Measurements from ENCODE around the gene ZBTB5. TPM values are rescaled to one million over a fixed set of nuclear protein-coding genes. Genes with fewer than 3 reads are reported as not detected.

Gene ZBTB5
- total RNA-seq, 1 experiment from 2014 or later = 8.8 TPM

GRCh38 chr9:37509536-37509935, 44.3 kb upstream of the ZBTB5 start:
- no peaks in the 10 kb centered on the region for H3K27me3 ChIP-seq (ENCODE audit: insufficient read depth, low read depth)
- no peaks in the 10 kb centered on the region for H3F3A ChIP-seq (ENCODE audit: insufficient read depth, low read depth)
- H3K27ac ChIP-seq = no peak overlapping the region
- ChIA-PET POLR2A (ENCODE audit: unreplicated experiment) (no interaction called here), CTCF (no interaction called here)
- no peak overlapping the region for H3K4me3 ChIP-seq
- no peak for DNase-seq
- intact Hi-C loops (cut with micrococcal nuclease; ENCODE audit: unreplicated experiment) = no loop called here
- H3K79me2 ChIP-seq (ENCODE audit: low read depth) = no peaks in the 10 kb centered on the region
- TF ChIP-seq CTCF (conservative IDR thresholded peaks at IDR 0.05) (no peak), EZH2 (IDR thresholded peaks at IDR 0.05; ENCODE audit: low read depth) (no peak)
- H4K20me1 ChIP-seq (ENCODE audit: insufficient read depth) = no peaks in the 10 kb centered on the region
- no peaks in the 10 kb centered on the region for H3K9me2 ChIP-seq (ENCODE audit: insufficient read depth)
- no peaks in the 10 kb centered on the region for H3K36me3 ChIP-seq (ENCODE audit: low read depth)
- H3K4me1 ChIP-seq (replicated peaks; ENCODE audit: insufficient read depth) = no peaks in the 10 kb centered on the region
- BruUV-seq (replicated peaks) = no TSS peak
- H3K9me3 ChIP-seq (ENCODE audit: insufficient read depth, low read depth) = no peaks in the 10 kb centered on the region
- H3K4me2 ChIP-seq = no peak overlapping the region
- no peak overlapping the region for H2AFZ ChIP-seq

- H3K9me3 ChIP-seq (ENCODE audit: insufficient read depth, low read depth) = no peaks in the 10 kb centered on the region
- POLR2A ChIA-PET (ENCODE audit: unreplicated experiment) = no interaction called here
- no peak overlapping the region for H3K27ac ChIP-seq
- TF ChIP-seq CTCF (conservative IDR thresholded peaks at IDR 0.05) = no peak
- no peak for TF ChIP-seq EZH2 (IDR thresholded peaks at IDR 0.05; ENCODE audit: low read depth)
- no peaks in the 10 kb centered on the region for H3K79me2 ChIP-seq (ENCODE audit: low read depth)
- no peak overlapping the region for H2AFZ ChIP-seq
- H3K4me2 ChIP-seq = no peak overlapping the region
- intact Hi-C loops (cut with micrococcal nuclease; ENCODE audit: unreplicated experiment) = no loop called here
- H3K4me1 ChIP-seq (replicated peaks; ENCODE audit: insufficient read depth) = no peaks in the 10 kb centered on the region
- H3K36me3 ChIP-seq (ENCODE audit: low read depth) = no peaks in the 10 kb centered on the region
- H3F3A ChIP-seq (ENCODE audit: insufficient read depth, low read depth) = no peaks in the 10 kb centered on the region
- no peaks in the 10 kb centered on the region for H3K27me3 ChIP-seq (ENCODE audit: insufficient read depth, low read depth)
- H3K9me2 ChIP-seq (ENCODE audit: insufficient read depth) = no peaks in the 10 kb centered on the region
- CTCF ChIA-PET = no interaction called here
- BruUV-seq (replicated peaks) = no TSS peak
- H3K4me3 ChIP-seq = no peak overlapping the region
- DNase-seq = no peak
- no peaks in the 10 kb centered on the region for H4K20me1 ChIP-seq (ENCODE audit: insufficient read depth)
Measured at GRCh38 chr9:37508834-37509206, 43.6 kb upstream of the ZBTB5 start.

GRCh38 chr9:37508135-37508833, 43.0 kb upstream of the ZBTB5 start:
- Histone ChIP-seq H3K27ac (no peak overlapping the region), H3K4me2 (no peak overlapping the region), H2AFZ (no peak overlapping the region), H3K4me1 (replicated peaks; ENCODE audit: insufficient read depth) (no peaks in the 10 kb centered on the region), H3K79me2 (ENCODE audit: low read depth) (no peaks in the 10 kb centered on the region), H4K20me1 (ENCODE audit: insufficient read depth) (no peaks in the 10 kb centered on the region), H3K27me3 (ENCODE audit: insufficient read depth, low read depth) (no peaks in the 10 kb centered on the region), H3F3A (ENCODE audit: insufficient read depth, low read depth) (no peaks in the 10 kb centered on the region), H3K9me2 (ENCODE audit: insufficient read depth) (no peaks in the 10 kb centered on the region), H3K9me3 (ENCODE audit: insufficient read depth, low read depth) (no peaks in the 10 kb centered on the region), H3K4me3 (no peak overlapping the region), H3K36me3 (ENCODE audit: low read depth) (no peaks in the 10 kb centered on the region)
- POLR2A ChIA-PET (ENCODE audit: unreplicated experiment) = no interaction called here
- DNase-seq = no peak
- CTCF ChIA-PET = no interaction called here
- no TSS peak for BruUV-seq (replicated peaks)
- TF ChIP-seq EZH2 (IDR thresholded peaks at IDR 0.05; ENCODE audit: low read depth) (no peak), CTCF (conservative IDR thresholded peaks at IDR 0.05) (no peak)
- intact Hi-C loops (cut with micrococcal nuclease; ENCODE audit: unreplicated experiment) = no loop called here

All from PC-9 (cell line).